ENCODE measurements around the gene FOXP2.
"Not testable (repeated sequence)": the region's sequence is repeated elsewhere in the genome, so short reads cannot be mapped to it uniquely, and the experiment has no call there.

FOXP2 gene

GRCh38 chr7:114484226-114484625 lies 69.6 kb downstream of the FOXP2 start:
- ChIA-PET CTCF (no interaction called here), POLR2A (no interaction called here)
- no peak for TF ChIP-seq CTCF (IDR thresholded peaks at IDR 0.05; ENCODE audit: insufficient read depth, low read length, missing control alignments)
- H3K4me3 ChIP-seq (ENCODE audit: low read depth, low read length) = no peak overlapping the region
- no peak for DNase-seq (ENCODE audit: low read depth, low spot score)

- no peak for DNase-seq (ENCODE audit: low read depth, low spot score)
- no peak for TF ChIP-seq CTCF (IDR thresholded peaks at IDR 0.05; ENCODE audit: insufficient read depth, low read length, missing control alignments)
- H3K4me3 ChIP-seq (ENCODE audit: low read depth, low read length) = no peak overlapping the region
- ChIA-PET CTCF (no interaction called here), POLR2A (no interaction called here)
These were observed 72.6 kb downstream of the FOXP2 start for GRCh38 chr7:114487174-114487573.

GRCh38 chr7:114488696-114489095 lies 74.1 kb downstream of the FOXP2 start:
- no peak for DNase-seq (ENCODE audit: low read depth, low spot score)
- CTCF ChIA-PET = no interaction called here
- POLR2A ChIA-PET = no interaction called here
- no peak overlapping the region for H3K4me3 ChIP-seq (ENCODE audit: low read depth, low read length)
- no peak for TF ChIP-seq CTCF (IDR thresholded peaks at IDR 0.05; ENCODE audit: insufficient read depth, low read length, missing control alignments)

GRCh38 chr7:114497491-114497890 lies 82.9 kb downstream of the FOXP2 start:
- CTCF ChIA-PET; DNase-seq (ENCODE audit: low read depth, low spot score); H3K4me3 ChIP-seq (ENCODE audit: low read depth, low read length); POLR2A ChIA-PET: not testable (repeated sequence)

GRCh38 chr7:114502454-114503254 lies 88.0 kb downstream of the FOXP2 start:
- H3K4me3 ChIP-seq (ENCODE audit: low read depth, low read length) = no peak overlapping the region
- TF ChIP-seq CTCF (IDR thresholded peaks at IDR 0.05; ENCODE audit: insufficient read depth, low read length, missing control alignments) = no peak
- CTCF ChIA-PET = no interaction called here
- POLR2A ChIA-PET = no interaction called here
- DNase-seq (ENCODE audit: low read depth, low spot score) = no peak

- TF ChIP-seq CTCF (IDR thresholded peaks at IDR 0.05; ENCODE audit: insufficient read depth, low read length, missing control alignments) = no peak
- CTCF ChIA-PET = no interaction called here
- DNase-seq (ENCODE audit: low read depth, low spot score) = no peak
These were observed 90.0 kb downstream of the FOXP2 start for GRCh38 chr7:114504586-114504985.

GRCh38 chr7:114507381-114507780 lies 92.8 kb downstream of the FOXP2 start:
- no peak for DNase-seq (ENCODE audit: low read depth, low spot score)
- no peak overlapping the region for H3K4me3 ChIP-seq (ENCODE audit: low read depth, low read length)
- CTCF ChIA-PET = no interaction called here
- no peak for TF ChIP-seq CTCF (IDR thresholded peaks at IDR 0.05; ENCODE audit: insufficient read depth, low read length, missing control alignments)
- POLR2A ChIA-PET = no interaction called here

More at GRCh38 chr7:114504586-114504985, 90.0 kb downstream of the FOXP2 start:
- POLR2A ChIA-PET = no interaction called here
- no peak overlapping the region for H3K4me3 ChIP-seq (ENCODE audit: low read depth, low read length)

All from AG04449 (cell line).